Retinal pigment epithelial cell (primary cell): ENCODE data around the gene MARF1.
"Not testable (repeated sequence)": the region's sequence is repeated elsewhere in the genome, so short reads cannot be mapped to it uniquely, and the experiment has no call there.

Experiments
- DNase-seq: peaks from one replicate; pipeline ENCODE4 v3.0.0-alpha.2; 2010; ENCODE audit warnings: low read depth
- H3K4me3 ChIP-seq: 2 replicates; pipeline ENCODE4 v1.5.1; 2011; ENCODE audit warnings: mild to moderate bottlenecking, low read length, control low read depth, moderate library complexity
- CTCF ChIP-seq: conservative IDR thresholded peaks from 2 replicates; pipeline ENCODE4 v1.5.1; 2011; ENCODE audit warnings: low read depth, low read length, control low read depth, inconsistent platforms

The MARF1 gene

GRCh38 chr16:15573274-15573895 is 69.6 kb downstream of the MARF1 start:
- no peak overlapping the region for H3K4me3 ChIP-seq
- no peak for TF ChIP-seq CTCF

GRCh38 chr16:15572329-15573001 is 70.5 kb downstream of the MARF1 start:
- TF ChIP-seq CTCF: no peak
- DNase-seq: no peak

More at GRCh38 chr16:15573274-15573895, 69.6 kb downstream of the MARF1 start:
- DNase-seq: no peak

GRCh38 chr16:15571557-15571956 is 71.4 kb downstream of the MARF1 start:
- TF ChIP-seq CTCF: no peak
- H3K4me3 ChIP-seq: no peak overlapping the region
- DNase-seq: no peak

More at GRCh38 chr16:15572329-15573001, 70.5 kb downstream of the MARF1 start:
- H3K4me3 ChIP-seq: no peak overlapping the region

GRCh38 chr16:15570666-15571065 is 72.3 kb downstream of the MARF1 start:
- DNase-seq, H3K4me3 ChIP-seq: not testable (repeated sequence)

- no peak for TF ChIP-seq CTCF
- DNase-seq: no peak
- H3K4me3 ChIP-seq: no peak overlapping the region
These were observed 75.1 kb downstream of the MARF1 start for GRCh38 chr16:15567823-15568222.

GRCh38 chr16:15566095-15566494 is 76.9 kb downstream of the MARF1 start:
- DNase-seq: no peak
- no peak for TF ChIP-seq CTCF
- no peak overlapping the region for H3K4me3 ChIP-seq

GRCh38 chr16:15564604-15565339 is 78.2 kb downstream of the MARF1 start:
- TF ChIP-seq CTCF: no peak
- H3K4me3 ChIP-seq: no peak overlapping the region
- DNase-seq: no peak
